ENCODE measurements around the gene NPTX1. TPM values are rescaled to one million over a fixed set of nuclear protein-coding genes. Genes with fewer than 3 reads are reported as not detected.

The NPTX1 gene
- total and polyA plus RNA-seq, 2 of the 13 experiments (the other 11 are each of a cell fraction or from before 2014, with no cell fraction given) = 0.01 TPM; not detected in 1

- TF ChIP-seq ZNF251 (CRISPR knock-in tag; IDR thresholded peaks at IDR 0.05) (no peak), ZNF441 (CRISPR knock-in tag; IDR thresholded peaks at IDR 0.05; ENCODE audit: borderline replicate concordance) (no peak), KLF16 (CRISPR knock-in tag; IDR thresholded peaks at IDR 0.05) (peak in 1 of 2 experiments; percentile 11; a peak in 1 of 4 replicates), ZFY (CRISPR knock-in tag; IDR thresholded peaks at IDR 0.05) (no peak), ZNF362 (CRISPR knock-in tag; IDR thresholded peaks at IDR 0.05; ENCODE audit: borderline replicate concordance) (no peak), LBX2 (CRISPR knock-in tag; IDR thresholded peaks at IDR 0.05; ENCODE audit: borderline replicate concordance) (no peak), REST (IDR thresholded peaks at IDR 0.05; ENCODE audit: borderline replicate concordance in 1 of 2, low read depth in 1 of 2, low read length in 2 of 2) (no peak; a peak in 1 of 4 replicates), NONO (IDR thresholded peaks at IDR 0.05) (no peak), NONO (CRISPR knock-in tag; conservative IDR thresholded peaks at IDR 0.05) (no peak), TFAP4 (IDR thresholded peaks at IDR 0.05; ENCODE audit: borderline replicate concordance, low read depth) (no peak), SAP130 (CRISPR knock-in tag; IDR thresholded peaks at IDR 0.05; ENCODE audit: low read depth) (no peak), ZNF451 (CRISPR knock-in tag; IDR thresholded peaks at IDR 0.05) (0 out of 2 replicates have a peak, but pooled peaks have one; percentile 9), ZNF737 (CRISPR knock-in tag; IDR thresholded peaks at IDR 0.05; ENCODE audit: borderline replicate concordance) (no peak), ZBTB3 (CRISPR knock-in tag; IDR thresholded peaks at IDR 0.05; ENCODE audit: borderline replicate concordance, low read depth) (no peak), ZUFSP (CRISPR knock-in tag; IDR thresholded peaks at IDR 0.05; ENCODE audit: borderline replicate concordance) (no peak), TBL1XR1 (IDR thresholded peaks at IDR 0.05; ENCODE audit: borderline replicate concordance, low read length, partially characterized antibody) (no peak), ZSCAN25 (CRISPR knock-in tag; IDR thresholded peaks at IDR 0.05) (no peak), CEBPB (IDR thresholded peaks at IDR 0.05; ENCODE audit: borderline replicate concordance, low read depth, low read length) (no peak), PRDM4 (CRISPR knock-in tag; IDR thresholded peaks at IDR 0.05; ENCODE audit: borderline replicate concordance) (no peak)
Measured at GRCh38 chr17:80453998-80454556, 22.3 kb downstream of the NPTX1 start (continued).
